Kidney (tissue), 14 donors: Measurements from ENCODE around the gene ASB1. TPM values are rescaled to one million over a fixed set of nuclear protein-coding genes. Genes with fewer than 3 reads are reported as not detected.

Experiments used
- DNase-seq, 5 donors: peaks; one replicate each; pipeline ENCODE4 v3.0.0-alpha.2; 2013 to 2020
- FAIRE-seq: peaks from 2 replicates; lab custom pipeline; 2012; peaks lifted over from hg19 to GRCh38; lab: Jason Lieb, UNC
- H3K27ac ChIP-seq, 2 donors: one replicate each; pipeline ENCODE4 v1.7.0; 2013; ENCODE audit warnings: low read depth in 2 of 2, low read length in 2 of 2, inconsistent platforms in 1 of 2
- H3K27me3 ChIP-seq: one replicate; pipeline ENCODE4 v1.7.1; 2013; ENCODE audit warnings: low read length, inconsistent platforms; ENCODE audit not compliant: control insufficient read depth, insufficient read depth
- H3K36me3 ChIP-seq, 3 donors: one replicate each; pipeline versions ENCODE4 v1.7.0 to v1.7.1; 2013; ENCODE audit warnings: low read length in 3 of 3, control low read depth in 1 of 3, inconsistent platforms in 1 of 3; ENCODE audit not compliant: insufficient read depth in 3 of 3, control insufficient read depth in 2 of 3
- H3K4me1 ChIP-seq, 3 donors: one replicate each; pipeline versions ENCODE4 v1.7.0 to v1.7.1; 2013; ENCODE audit warnings: low read length in 3 of 3, inconsistent platforms in 1 of 3, low read depth in 1 of 3; ENCODE audit not compliant: control insufficient read depth in 2 of 3, insufficient read depth in 2 of 3
- H3K4me3 ChIP-seq, 3 donors: one replicate each; pipeline versions ENCODE4 v1.7.0 to v1.8.1; 2013; ENCODE audit warnings: low read length in 3 of 3, control low read depth in 1 of 3, inconsistent platforms in 1 of 3
- H3K9ac ChIP-seq, 3 donors: one replicate each; pipeline versions ENCODE4 v1.7.0 to v1.7.1; 2013; ENCODE audit warnings: low read length in 3 of 3, control low read depth in 1 of 3, inconsistent platforms in 1 of 3
- H3K9me3 ChIP-seq, 3 donors: one replicate each; pipeline versions ENCODE4 v1.7.0 to v1.7.1; 2013; ENCODE audit warnings: low read length in 3 of 3, control low read depth in 1 of 3, inconsistent platforms in 1 of 3; ENCODE audit not compliant: control insufficient read depth in 2 of 3, insufficient read depth in 1 of 3
- CTCF ChIP-seq: IDR thresholded peaks from 3 replicates; pipeline ENCODE4 v1.5.1; 2012; ENCODE audit warnings: mild to moderate bottlenecking, moderate library complexity, borderline replicate concordance; ENCODE audit not compliant: insufficient read depth; ENCODE audit errors: extremely low read depth
- intact Hi-C: fragments of 100-400 bp; cut with DNase I; formaldehyde crosslinking; loops from one replicate; pipeline ENCODE4 v1.11.1; 2022
- polyA plus RNA-seq: library from polyadenylated mRNA; stranded (reverse); fragments of 350-450 nt; fragmentation: Illumina TruSeq; extraction: RNeasy Lipid Tissue Mini Kit (QIAGEN cat#74804); gene quantifications from one replicate; pipeline ENCODE4 v1.2.3, GENCODE V29; 2014; ENCODE audit warnings: low read depth, low replicate concordance; ENCODE audit not compliant: insufficient read depth
- total RNA-seq: library from RNA; stranded (reverse); fragmentation: NEBNext Ultra II Directional; extraction: Animal tissue kit (Norgen Biotek cat#: 25700); gene quantifications from one replicate; pipeline ENCODE4 v1.2.1, GENCODE V29; 2021
- donor health status: control.
- donor health status: control.
- donor health status: control.
- donor health status: control.
- donor health status: control.
- donor health status: DM: yes; HTN: yes; CAD: no.
- donor health status: Normal renal cell carcinoma (clear cell type).

ASB1 gene
- total and polyA plus RNA-seq, 2 donors from 2014 or later = 28.1 to 29.4 TPM

- no peaks in the 10 kb centered on the region for H3K9me3 ChIP-seq
- TF ChIP-seq CTCF = peak; percentile 49
- FAIRE-seq = peak; percentile 47
- no peak overlapping the region for H3K4me3 ChIP-seq
- H3K4me1 ChIP-seq = peaks cover 0 to 3% (median 0%) of the 10 kb centered on the region in 3 donors
- no peak overlapping the region for H3K9ac ChIP-seq
- no peaks in the 10 kb centered on the region for H3K36me3 ChIP-seq
- no peak for DNase-seq
- H3K27ac ChIP-seq = no peak overlapping the region
- intact Hi-C loops = no loop called here
- H3K27me3 ChIP-seq = no peaks in the 10 kb centered on the region
These were observed 36.2 kb downstream of the ASB1 start for GRCh38 chr2:238462782-238463396.

GRCh38 chr2:238464389-238464788, 37.7 kb downstream of the ASB1 start:
- Histone ChIP-seq H3K9me3 (no peaks in the 10 kb centered on the region), H3K4me3 (no peak overlapping the region), H3K27me3 (no peaks in the 10 kb centered on the region), H3K4me1 (peaks cover 0 to 3% (median 0%) of the 10 kb centered on the region in 3 donors), H3K36me3 (no peaks in the 10 kb centered on the region), H3K27ac (no peak overlapping the region), H3K9ac (no peak overlapping the region)
- FAIRE-seq (no peak), DNase-seq (no peak)
- no peak for TF ChIP-seq CTCF
- intact Hi-C loops = no loop called here

- Histone ChIP-seq H3K4me1 (no peaks in the 10 kb centered on the region), H3K4me3 (no peak overlapping the region), H3K9me3 (no peaks in the 10 kb centered on the region), H3K36me3 (no peaks in the 10 kb centered on the region), H3K9ac (no peak overlapping the region), H3K27ac (no peak overlapping the region), H3K27me3 (no peaks in the 10 kb centered on the region)
- FAIRE-seq = no peak
- intact Hi-C loops = no loop called here
- no peak for TF ChIP-seq CTCF
- DNase-seq = peak in 3 of 5 donors; percentile 42 to 50 (median 44)
These were observed 38.9 kb downstream of the ASB1 start for GRCh38 chr2:238465487-238466242.
